Activated B cell treated with CpG ODN at 0.5 μM for 24 hours (primary cell): ENCODE measurements around the gene TANGO2. TPM values are rescaled to one million over a fixed set of nuclear protein-coding genes. Genes with fewer than 3 reads are reported as not detected.

Experiments used
- ATAC-seq: fragments of 200-7000 bp; cut with Tn5 transposase; one replicate; pipeline ENCODE4 v1.10.0; 2021; ENCODE audit warnings: low read depth, mild to moderate bottlenecking, moderate library complexity
- CTCF ChIA-PET: fragments of 350-600 bp; sonication (Branson Sonifier 250); formaldehyde crosslinking; loops from one replicate; lab custom pipeline; 2021; ENCODE audit warnings: antibody characterized with exemption; lab: Charles Lee
- POLR2A ChIA-PET: fragments of 350-600 bp; sonication (Branson Sonifier 250); formaldehyde crosslinking; loops from one replicate; lab custom pipeline; 2021; ENCODE audit warnings: antibody characterized with exemption; lab: Charles Lee
- DNase-seq: peaks from one replicate; pipeline ENCODE4 v3.0.0; 2022
- H3K27ac Mint-ChIP-seq: one replicate; pipeline ENCODE4 v1.8.0; 2020; ENCODE audit warnings: mixed read lengths
- H3K27me3 Mint-ChIP-seq: one replicate; pipeline ENCODE4 v1.8.0; 2021; ENCODE audit warnings: mixed read lengths
- H3K36me3 Mint-ChIP-seq: one replicate; pipeline ENCODE4 v1.8.0; 2021; ENCODE audit warnings: low read depth, mixed read lengths
- H3K4me1 Mint-ChIP-seq: one replicate; pipeline ENCODE4 v1.8.0; 2021; ENCODE audit warnings: mixed read lengths
- H3K4me3 Mint-ChIP-seq: one replicate; pipeline ENCODE4 v1.8.0; 2020; ENCODE audit warnings: mild to moderate bottlenecking, mixed read lengths
- H3K9me3 Mint-ChIP-seq: one replicate; pipeline ENCODE4 v1.8.0; 2020; ENCODE audit warnings: mixed read lengths
- intact Hi-C: fragments of 100-400 bp; cut with micrococcal nuclease; formaldehyde crosslinking; loops from one replicate; pipeline ENCODE4 v1.15.1; 2024
- total RNA-seq: library from RNA; stranded (reverse); gene quantifications from 2 replicates; pipeline ENCODE4 v1.2.3, GENCODE V29; 2022
- TF ChIP-seq, protein P1 (sequence below): fragments of 200-600 bp; IDR thresholded peaks from one replicate; pipeline ENCODE4 v1.8.0; 2022; ENCODE audit warnings: antibody characterized with exemption, mild to moderate bottlenecking

TANGO2 gene
- total RNA-seq, 1 donor from 2014 or later = 47.2 TPM

DNA sequence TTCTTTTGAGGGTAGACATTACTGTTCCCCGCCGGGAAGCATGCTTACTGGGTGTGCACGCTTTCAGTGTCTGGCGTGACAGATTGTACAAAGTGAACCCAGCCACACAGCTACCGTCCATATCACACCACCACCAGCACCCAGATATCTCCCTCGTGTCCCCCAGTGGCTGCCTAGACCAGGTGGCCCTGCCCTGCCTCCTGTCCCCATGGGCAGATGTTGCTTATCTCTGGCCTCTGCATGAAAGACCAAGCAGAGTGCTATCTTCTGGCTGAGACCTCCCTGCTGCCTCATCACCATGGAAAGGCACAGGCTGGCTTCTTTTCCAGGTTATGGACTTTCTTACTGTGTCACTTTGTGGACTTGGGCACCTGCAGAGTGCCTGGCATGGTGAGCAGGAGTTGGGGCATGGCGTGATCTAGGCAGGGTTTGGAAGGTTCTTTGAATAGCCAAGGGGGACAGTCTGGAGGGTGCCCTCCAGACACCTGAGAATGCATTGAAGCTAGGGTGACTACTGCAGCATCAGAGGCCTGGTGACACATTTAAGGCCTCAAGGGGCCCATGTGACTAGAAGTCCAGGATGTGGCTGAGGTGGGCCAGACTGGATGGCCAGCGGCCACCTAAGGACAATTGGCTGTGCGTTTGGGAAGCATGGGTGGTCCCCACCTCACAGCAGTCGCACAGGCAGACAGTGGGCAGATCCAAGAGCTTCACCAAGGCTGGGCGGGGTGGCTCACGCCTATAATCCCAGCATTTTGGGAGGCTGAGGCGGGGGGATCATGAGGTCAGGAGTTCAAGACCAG, 4.7 kb downstream of the TANGO2 start:
- TF ChIP-seq, protein P1, sequence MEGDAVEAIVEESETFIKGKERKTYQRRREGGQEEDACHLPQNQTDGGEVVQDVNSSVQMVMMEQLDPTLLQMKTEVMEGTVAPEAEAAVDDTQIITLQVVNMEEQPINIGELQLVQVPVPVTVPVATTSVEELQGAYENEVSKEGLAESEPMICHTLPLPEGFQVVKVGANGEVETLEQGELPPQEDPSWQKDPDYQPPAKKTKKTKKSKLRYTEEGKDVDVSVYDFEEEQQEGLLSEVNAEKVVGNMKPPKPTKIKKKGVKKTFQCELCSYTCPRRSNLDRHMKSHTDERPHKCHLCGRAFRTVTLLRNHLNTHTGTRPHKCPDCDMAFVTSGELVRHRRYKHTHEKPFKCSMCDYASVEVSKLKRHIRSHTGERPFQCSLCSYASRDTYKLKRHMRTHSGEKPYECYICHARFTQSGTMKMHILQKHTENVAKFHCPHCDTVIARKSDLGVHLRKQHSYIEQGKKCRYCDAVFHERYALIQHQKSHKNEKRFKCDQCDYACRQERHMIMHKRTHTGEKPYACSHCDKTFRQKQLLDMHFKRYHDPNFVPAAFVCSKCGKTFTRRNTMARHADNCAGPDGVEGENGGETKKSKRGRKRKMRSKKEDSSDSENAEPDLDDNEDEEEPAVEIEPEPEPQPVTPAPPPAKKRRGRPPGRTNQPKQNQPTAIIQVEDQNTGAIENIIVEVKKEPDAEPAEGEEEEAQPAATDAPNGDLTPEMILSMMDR = no peak
- peaks cover 50% of the 10 kb centered on the region for H3K4me1 Mint-ChIP-seq
- intact Hi-C loops = no loop called here
- no peak overlapping the region for H3K4me3 Mint-ChIP-seq
- ChIA-PET CTCF (no interaction called here), POLR2A (no interaction called here)
- no peak for DNase-seq
- no peaks in the 10 kb centered on the region for H3K27me3 Mint-ChIP-seq
- no peak overlapping the region for H3K27ac Mint-ChIP-seq
- peaks cover 16% of the 10 kb centered on the region for H3K36me3 Mint-ChIP-seq
- ATAC-seq = no peak
- no peaks in the 10 kb centered on the region for H3K9me3 Mint-ChIP-seq

DNA sequence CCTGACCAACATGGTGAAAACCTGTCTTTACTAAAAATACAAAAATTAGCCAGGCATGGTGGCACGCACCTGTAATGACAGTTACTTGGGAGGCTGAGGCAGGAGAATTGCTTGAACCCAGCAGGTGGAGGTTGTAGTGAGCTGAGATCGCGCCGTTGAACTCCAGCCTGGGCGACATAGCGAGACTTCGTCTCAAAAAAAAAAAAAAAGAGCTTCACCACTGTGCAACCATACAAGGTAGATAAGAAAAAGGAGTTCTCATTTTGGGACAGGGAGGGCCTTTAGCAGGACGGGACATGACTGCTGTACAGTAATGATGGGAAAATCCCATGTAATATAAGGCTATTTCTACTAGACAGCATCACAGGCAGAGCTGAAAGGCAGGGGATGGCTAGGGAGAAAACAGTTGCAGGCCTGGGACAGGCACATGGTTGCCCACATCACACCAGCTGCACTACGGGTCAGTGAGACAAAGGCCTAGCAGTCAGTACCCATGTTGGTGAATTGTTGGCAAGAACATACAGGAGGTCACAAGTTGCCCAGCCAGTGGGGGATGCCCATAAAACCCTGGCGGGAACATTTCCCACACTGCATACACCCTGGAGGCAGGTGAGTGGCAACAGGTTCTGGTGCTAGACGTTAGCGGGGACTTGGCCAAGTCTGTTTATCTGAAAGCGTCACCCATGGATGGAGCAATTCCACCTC, 5.4 kb downstream of the TANGO2 start:
- no peak for DNase-seq
- no peaks in the 10 kb centered on the region for H3K27me3 Mint-ChIP-seq
- H3K27ac Mint-ChIP-seq = no peak overlapping the region
- H3K9me3 Mint-ChIP-seq = no peaks in the 10 kb centered on the region
- TF ChIP-seq, protein P1 = no peak
- intact Hi-C loops = no loop called here
- H3K4me3 Mint-ChIP-seq = no peak overlapping the region
- H3K4me1 Mint-ChIP-seq = peaks cover 53% of the 10 kb centered on the region
- H3K36me3 Mint-ChIP-seq = peaks cover 14% of the 10 kb centered on the region
- CTCF ChIA-PET = no interaction called here
- POLR2A ChIA-PET = interaction anchor here (1.3 kb wide), 1 partner anchor 55 kb away, joined by 3 read pairs; no protein-coding TSS in a partner anchor
- no peak for ATAC-seq

DNA sequence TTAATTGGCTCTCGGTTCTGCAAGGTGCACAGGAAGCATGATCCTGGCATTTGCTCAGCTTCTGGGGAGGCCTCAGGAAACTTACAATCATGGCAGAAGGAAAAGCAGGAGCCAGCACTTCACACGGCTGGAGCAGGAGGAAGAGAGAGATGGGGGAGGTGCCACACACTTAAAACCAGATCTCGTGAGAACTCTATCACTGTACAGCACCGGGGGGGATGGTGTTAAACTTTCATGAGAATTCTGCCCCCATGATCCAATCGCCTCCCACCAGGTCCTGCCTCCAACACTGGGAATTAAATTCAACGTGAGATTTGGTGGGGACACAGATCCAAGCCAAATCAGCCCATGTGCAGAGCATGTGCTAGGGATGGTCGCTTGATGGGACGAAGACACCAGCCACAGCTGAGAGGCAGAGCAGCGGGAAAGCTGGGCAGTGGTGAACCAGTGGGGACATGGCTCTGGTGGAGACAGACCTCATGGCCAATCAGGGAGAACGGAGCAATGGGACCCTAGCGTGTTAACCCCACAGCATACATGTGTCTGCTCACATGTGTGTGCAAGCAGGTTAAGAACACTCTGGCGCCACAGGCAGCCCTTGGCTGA, 6.2 kb downstream of the TANGO2 start:
- peaks cover 55% of the 10 kb centered on the region for H3K4me1 Mint-ChIP-seq
- ATAC-seq = no peak
- no peak for DNase-seq
- no peaks in the 10 kb centered on the region for H3K9me3 Mint-ChIP-seq
- H3K27me3 Mint-ChIP-seq = no peaks in the 10 kb centered on the region
- H3K4me3 Mint-ChIP-seq = no peak overlapping the region
- intact Hi-C loops = no loop called here
- CTCF ChIA-PET = no interaction called here
- H3K27ac Mint-ChIP-seq = no peak overlapping the region
- TF ChIP-seq, protein P1 = no peak
- H3K36me3 Mint-ChIP-seq = peaks cover 13% of the 10 kb centered on the region
- POLR2A ChIA-PET = interaction anchor here (1.3 kb wide), 1 partner anchor 56 kb away, joined by 3 read pairs; no protein-coding TSS in a partner anchor

DNA sequence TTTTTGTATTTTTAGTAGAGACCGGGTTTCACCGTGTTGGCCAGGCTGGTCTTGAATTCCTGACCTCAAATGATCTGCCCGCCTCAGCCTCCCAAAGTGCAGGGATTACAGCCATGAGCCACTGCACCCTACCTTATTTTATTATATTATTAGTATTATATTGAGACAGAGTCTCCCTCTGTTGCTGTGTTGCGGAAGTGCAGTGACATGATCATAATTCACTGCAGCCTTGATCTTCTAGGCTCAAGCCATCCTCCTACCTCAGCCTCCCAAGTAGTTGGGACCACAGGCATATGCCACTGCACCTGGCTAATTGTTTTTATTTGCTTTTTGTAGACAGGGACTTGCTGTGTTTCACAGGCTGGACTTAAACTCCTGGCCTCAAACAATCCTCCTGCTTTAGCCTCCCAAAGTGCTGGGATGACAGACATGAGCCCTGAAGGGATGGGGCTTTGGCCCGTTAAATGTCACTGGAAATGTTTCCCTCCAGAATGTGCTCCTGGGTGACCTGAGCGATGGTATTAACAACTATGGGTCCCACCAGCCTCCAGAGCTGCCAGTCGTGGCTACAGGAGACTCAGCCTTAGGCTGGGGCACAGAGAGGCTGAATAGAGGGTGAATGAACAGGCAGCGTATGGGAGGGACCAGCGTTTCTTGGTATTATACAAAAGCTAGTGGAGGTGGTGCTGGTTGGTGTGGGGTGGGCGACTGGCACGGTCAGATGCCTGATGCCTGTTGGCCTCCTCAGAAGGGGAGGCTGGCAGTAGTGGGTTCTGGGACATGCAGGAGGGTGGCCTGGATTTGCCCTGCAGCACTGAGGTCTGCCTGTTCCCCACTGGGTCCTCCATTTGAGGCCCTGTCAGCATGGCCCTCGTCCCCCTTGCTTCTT, 7.3 kb downstream of the TANGO2 start:
- H3K4me1 Mint-ChIP-seq = peaks cover 54% of the 10 kb centered on the region
- H3K27me3 Mint-ChIP-seq = no peaks in the 10 kb centered on the region
- ChIA-PET CTCF (no interaction called here), POLR2A (no interaction called here)
- intact Hi-C loops = loop anchor here (1.0 kb wide), 1 partner anchor 58 kb away; no protein-coding TSS in a partner anchor
- ATAC-seq = no peak
- no peaks in the 10 kb centered on the region for H3K9me3 Mint-ChIP-seq
- no peak overlapping the region for H3K27ac Mint-ChIP-seq
- TF ChIP-seq, protein P1 = no peak
- no peak for DNase-seq
- peaks cover 12% of the 10 kb centered on the region for H3K36me3 Mint-ChIP-seq
- no peak overlapping the region for H3K4me3 Mint-ChIP-seq
